Activated CD8-positive, alpha-beta T cell treated with anti-CD3 and anti-CD28 coated beads for 36 hours (primary cell): ENCODE data around the gene IFT74. TPM values are rescaled to one million over a fixed set of nuclear protein-coding genes. Genes with fewer than 3 reads are reported as not detected.

Source experiments
- ATAC-seq: fragments of 200-7000 bp; cut with Tn5 transposase; one replicate; pipeline ENCODE4 v1.10.0; 2021; ENCODE audit warnings: mild to moderate bottlenecking, moderate library complexity
- CTCF ChIA-PET: fragments of 350-600 bp; sonication (Branson Sonifier 250); formaldehyde crosslinking; loops from one replicate; lab custom pipeline; 2021; ENCODE audit warnings: antibody characterized with exemption; lab: Charles Lee
- POLR2A ChIA-PET: fragments of 350-600 bp; sonication (Branson Sonifier 250); formaldehyde crosslinking; loops from one replicate; lab custom pipeline; 2021; ENCODE audit warnings: antibody characterized with exemption; lab: Charles Lee
- DNase-seq: peaks from one replicate; pipeline ENCODE4 v3.0.0-alpha.2; 2020
- H3K27ac Mint-ChIP-seq: one replicate; pipeline ENCODE4 v1.8.0; 2021; ENCODE audit warnings: mild to moderate bottlenecking, mixed read lengths
- H3K27me3 Mint-ChIP-seq: one replicate; pipeline ENCODE4 v1.8.0; 2021; ENCODE audit warnings: mixed read lengths
- H3K36me3 Mint-ChIP-seq: one replicate; pipeline ENCODE4 v1.8.0; 2021; ENCODE audit warnings: low read depth, mixed read lengths
- H3K4me1 Mint-ChIP-seq: one replicate; pipeline ENCODE4 v1.8.0; 2021; ENCODE audit warnings: low read depth, mixed read lengths
- H3K4me3 Mint-ChIP-seq: one replicate; pipeline ENCODE4 v1.8.0; 2021; ENCODE audit warnings: mild to moderate bottlenecking, moderate library complexity, mixed read lengths
- H3K9me3 Mint-ChIP-seq: one replicate; pipeline ENCODE4 v1.8.0; 2021; ENCODE audit warnings: mixed read lengths
- intact Hi-C: fragments of 100-400 bp; cut with micrococcal nuclease; formaldehyde crosslinking; loops from one replicate; pipeline ENCODE4 v1.10.0; 2022
- total RNA-seq, 2 experiments: library from RNA; stranded (reverse); gene quantifications; one replicate each; pipeline ENCODE4 v1.2.3, GENCODE V29; 2021
- TF ChIP-seq, protein P1 (sequence below): fragments of 200-600 bp; IDR thresholded peaks from one replicate; pipeline ENCODE4 v1.8.0; 2022; ENCODE audit warnings: antibody characterized with exemption, mild to moderate bottlenecking

Gene IFT74
- total RNA-seq, 2 experiments from 2014 or later, result 9.1 to 9.2 TPM

DNA sequence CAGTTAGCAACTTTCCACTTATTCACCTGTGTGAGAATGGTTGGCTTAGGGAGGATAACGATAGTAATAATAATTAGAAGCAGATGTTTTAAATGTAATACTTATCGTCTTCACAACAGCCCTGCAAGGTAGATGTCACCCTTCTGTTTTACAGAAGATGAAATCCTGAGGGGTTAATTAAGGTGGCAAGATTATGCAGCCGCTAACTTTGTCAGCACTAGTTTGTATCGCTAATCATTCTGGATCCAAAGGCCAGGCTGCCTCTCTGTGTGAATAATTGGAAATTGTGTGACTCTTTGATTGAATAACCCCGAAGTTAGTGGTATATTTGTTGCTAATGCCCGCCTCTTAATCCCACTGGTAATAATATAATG lies 635 bp downstream of the IFT74 start:
- peaks cover 29% of the 10 kb centered on the region for H3K4me1 Mint-ChIP-seq
- no peaks in the 10 kb centered on the region for H3K36me3 Mint-ChIP-seq
- no peaks in the 10 kb centered on the region for H3K9me3 Mint-ChIP-seq
- peak overlapping the region; percentile 82 for H3K4me3 Mint-ChIP-seq
- intact Hi-C loops, result loop anchor here (5.0 kb wide), 1 partner anchor 65 kb away; the partner anchor contains the start of gene CAAP1
- peak overlapping the region; percentile 81 for H3K27ac Mint-ChIP-seq
- ChIA-PET POLR2A (interaction anchor here (1.7 to 3.5 kb wide), 3 partner anchors 9 to 15 kb away, joined by 4 to 11 read pairs (median 11); partner anchors contain the start of gene PLAA), CTCF (interaction anchor here (1.8 kb wide), 1 partner anchor 10 kb away, joined by 9 read pairs; the partner anchor contains the start of gene PLAA)
- DNase-seq (no peak), ATAC-seq (no peak)
- TF ChIP-seq, protein P1, sequence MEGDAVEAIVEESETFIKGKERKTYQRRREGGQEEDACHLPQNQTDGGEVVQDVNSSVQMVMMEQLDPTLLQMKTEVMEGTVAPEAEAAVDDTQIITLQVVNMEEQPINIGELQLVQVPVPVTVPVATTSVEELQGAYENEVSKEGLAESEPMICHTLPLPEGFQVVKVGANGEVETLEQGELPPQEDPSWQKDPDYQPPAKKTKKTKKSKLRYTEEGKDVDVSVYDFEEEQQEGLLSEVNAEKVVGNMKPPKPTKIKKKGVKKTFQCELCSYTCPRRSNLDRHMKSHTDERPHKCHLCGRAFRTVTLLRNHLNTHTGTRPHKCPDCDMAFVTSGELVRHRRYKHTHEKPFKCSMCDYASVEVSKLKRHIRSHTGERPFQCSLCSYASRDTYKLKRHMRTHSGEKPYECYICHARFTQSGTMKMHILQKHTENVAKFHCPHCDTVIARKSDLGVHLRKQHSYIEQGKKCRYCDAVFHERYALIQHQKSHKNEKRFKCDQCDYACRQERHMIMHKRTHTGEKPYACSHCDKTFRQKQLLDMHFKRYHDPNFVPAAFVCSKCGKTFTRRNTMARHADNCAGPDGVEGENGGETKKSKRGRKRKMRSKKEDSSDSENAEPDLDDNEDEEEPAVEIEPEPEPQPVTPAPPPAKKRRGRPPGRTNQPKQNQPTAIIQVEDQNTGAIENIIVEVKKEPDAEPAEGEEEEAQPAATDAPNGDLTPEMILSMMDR, result no peak
- H3K27me3 Mint-ChIP-seq, result no peaks in the 10 kb centered on the region

DNA sequence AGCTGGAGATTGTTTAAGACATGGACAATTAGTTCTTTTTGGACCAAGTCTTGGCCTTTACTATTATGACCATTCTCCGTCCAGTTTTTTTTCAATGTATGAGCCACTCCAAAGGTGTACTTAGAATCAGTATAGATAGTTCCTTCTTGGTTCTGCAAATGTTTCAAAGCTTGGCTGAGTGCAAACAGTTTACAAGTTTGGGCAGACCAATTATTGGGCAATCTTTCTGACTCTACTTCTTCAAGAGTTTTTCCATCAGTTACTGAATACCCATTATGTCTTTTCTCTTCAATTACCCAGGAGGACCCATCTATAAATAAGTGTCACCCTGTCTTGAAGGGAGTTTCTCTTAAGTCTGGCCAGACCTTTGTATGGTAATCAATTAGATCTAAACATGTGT lies 15.5 kb downstream of the IFT74 start:
- ChIA-PET POLR2A (no interaction called here), CTCF (no interaction called here)

DNA sequence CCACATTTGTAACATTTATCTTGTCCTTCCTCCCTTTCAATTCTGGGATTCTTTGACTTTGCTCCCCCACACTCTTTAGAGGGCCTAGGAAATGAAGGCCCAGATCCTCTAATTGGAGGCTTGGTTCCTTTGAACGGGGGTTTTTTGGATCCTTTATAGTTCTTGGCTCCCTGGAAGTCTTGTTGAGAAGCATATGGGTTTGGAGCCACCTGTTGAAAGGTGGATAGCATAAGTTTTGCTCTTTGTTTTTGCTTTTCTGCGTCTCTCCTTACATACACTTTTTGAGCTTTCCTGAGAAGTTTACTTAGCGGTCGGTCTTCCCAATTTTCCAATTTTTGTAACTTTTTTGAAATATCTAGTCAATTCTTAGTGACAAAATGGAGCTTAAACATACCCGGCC lies 17.8 kb downstream of the IFT74 start:
- ATAC-seq, result no peak
- no peaks in the 10 kb centered on the region for H3K4me1 Mint-ChIP-seq
- peaks cover 3% of the 10 kb centered on the region for H3K9me3 Mint-ChIP-seq
- CTCF ChIA-PET, result interaction anchor here (0.9 kb wide), 1 partner anchor 21 kb away, joined by 4 read pairs; no protein-coding TSS in a partner anchor
- no peak for DNase-seq
- no peak overlapping the region for H3K4me3 Mint-ChIP-seq
- intact Hi-C loops, result loop anchor here (2.0 kb wide), 1 partner anchor 229 kb away; no protein-coding TSS in a partner anchor
- H3K27me3 Mint-ChIP-seq, result no peaks in the 10 kb centered on the region
- H3K27ac Mint-ChIP-seq, result no peak overlapping the region
- POLR2A ChIA-PET, result interaction anchor here (0.6 kb wide), 1 partner anchor 23 kb away, joined by 3 read pairs; no protein-coding TSS in a partner anchor
- TF ChIP-seq, protein P1, result no peak
- H3K36me3 Mint-ChIP-seq, result peaks cover 7% of the 10 kb centered on the region

More for the DNA sequence above, 15.5 kb downstream of the IFT74 start:
- ATAC-seq (no peak), DNase-seq (no peak)
- H3K9me3 Mint-ChIP-seq, result peaks cover 3% of the 10 kb centered on the region
- H3K36me3 Mint-ChIP-seq, result peaks cover 9% of the 10 kb centered on the region
- TF ChIP-seq, protein P1, result no peak
- H3K27ac Mint-ChIP-seq, result no peak overlapping the region
- peaks cover 4% of the 10 kb centered on the region for H3K4me1 Mint-ChIP-seq
- intact Hi-C loops, result no loop called here
- no peak overlapping the region for H3K4me3 Mint-ChIP-seq
- no peaks in the 10 kb centered on the region for H3K27me3 Mint-ChIP-seq

DNA sequence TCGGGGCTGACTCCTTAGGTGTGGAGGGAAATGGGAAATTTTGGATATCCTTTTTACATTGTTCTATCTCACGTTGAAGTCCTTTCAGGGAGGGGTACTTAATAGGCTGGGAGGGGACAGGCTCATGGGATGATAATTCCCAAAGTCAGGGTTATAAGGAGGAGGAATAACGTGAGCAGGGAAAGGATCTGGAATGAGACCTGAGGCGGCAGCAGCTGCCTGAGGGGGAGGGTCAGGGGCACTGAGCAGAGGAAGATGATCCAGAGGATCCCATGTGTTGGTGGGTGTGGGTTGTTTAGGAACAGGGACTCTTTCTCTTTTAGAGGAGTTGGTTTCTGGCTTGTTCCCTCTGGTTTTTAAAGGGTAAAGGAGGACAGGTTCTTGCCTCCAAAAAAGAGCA lies 18.7 kb downstream of the IFT74 start:
- CTCF ChIA-PET, result interaction anchor here (0.8 to 1.0 kb wide), 4 partner anchors 10 to 233 kb away, joined by 3 to 4 read pairs (median 3); no protein-coding TSS in a partner anchor
- POLR2A ChIA-PET, result interaction anchor here (2.2 kb wide), 1 partner anchor 28 kb away, joined by 8 read pairs; the partner anchor contains the start of gene PLAA
- ATAC-seq (no peak), DNase-seq (no peak)
- Mint-ChIP-seq H3K4me3 (no peak overlapping the region), H3K36me3 (peaks cover 3% of the 10 kb centered on the region), H3K9me3 (no peaks in the 10 kb centered on the region), H3K27me3 (no peaks in the 10 kb centered on the region), H3K27ac (no peak overlapping the region), H3K4me1 (no peaks in the 10 kb centered on the region)
- TF ChIP-seq, protein P1, result no peak
- intact Hi-C loops, result loop anchor here (2.0 kb wide), 1 partner anchor 230 kb away; no protein-coding TSS in a partner anchor
